ENCODE results near the gene SIGLEC10. TPM values are rescaled to one million over a fixed set of nuclear protein-coding genes. Genes with fewer than 3 reads are reported as not detected.
"Not testable (repeated sequence)": the region's sequence is repeated elsewhere in the genome, so short reads cannot be mapped to it uniquely, and the experiment has no call there.

Gene SIGLEC10
- total RNA-seq, 1 experiment from 2014 or later, result not detected

DNA sequence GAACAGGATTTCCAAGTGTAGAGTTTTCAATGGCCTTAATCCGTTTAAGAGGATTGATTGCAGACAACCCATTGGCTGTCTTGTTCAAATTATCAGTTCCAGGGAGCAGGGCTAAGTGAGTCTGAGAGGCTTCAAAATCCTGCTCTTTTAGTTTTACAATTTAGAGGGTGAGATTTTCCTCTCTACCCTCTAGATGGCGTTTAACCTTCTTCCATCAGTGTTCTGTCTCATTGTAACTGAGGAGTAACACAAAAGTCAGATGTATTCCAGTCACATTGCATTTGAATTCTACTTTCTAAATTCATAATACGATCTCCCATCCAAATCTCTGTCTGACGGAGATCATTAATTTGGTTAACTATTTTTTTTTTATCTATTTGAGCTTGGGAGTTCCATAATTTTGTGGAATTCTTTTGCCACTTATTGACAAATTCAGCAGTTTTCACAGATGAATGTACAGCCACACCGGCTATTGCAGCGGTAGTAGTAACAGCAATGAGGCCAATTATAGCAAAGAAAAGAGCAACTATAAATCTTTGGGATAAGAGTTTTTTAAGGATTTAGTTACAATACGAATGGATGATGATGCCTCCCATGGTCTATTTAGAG, 19.2 kb downstream of the SIGLEC10 start:
- ATAC-seq, result no peak
- ChIA-PET CTCF (interaction anchor here (0.7 to 3.1 kb wide), 2 partner anchors 31 to 59 kb away, joined by 3 to 16 read pairs; no protein-coding TSS in a partner anchor), RAD21 (ENCODE audit: low non-redundant PET in 1 of 2, low total read pairs in 2 of 2, uncharacterized antibody in 2 of 2, unreplicated experiment in 2 of 2) (no interaction called here), POLR2A (no interaction called here)
- Histone ChIP-seq H4K20me1 (ENCODE audit: insufficient read depth) (no peaks in the 10 kb centered on the region), H3K27me3 (ENCODE audit: insufficient read depth, low read length) (no peaks in the 10 kb centered on the region), H3K79me2 (ENCODE audit: insufficient read depth, low read length) (peaks cover 4% of the 10 kb centered on the region; the same call in 1 of the 2 replicates), H3K9ac (ENCODE audit: low read length) (no peak overlapping the region), H3K4me2 (ENCODE audit: low read length) (no peak overlapping the region), H3K36me3 (ENCODE audit: control insufficient read depth in 1 of 2, insufficient read depth in 2 of 2, low read length in 2 of 2) (peaks cover 0 to 3% of the 10 kb centered on the region in 2 experiments; a peak in 1 of 4 replicates), H3K4me3 (replicated peaks in 1 of 2; ENCODE audit: low read depth in 1 of 2, low read length in 2 of 2) (no peak overlapping the region), H3K4me1 (ENCODE audit: control insufficient read depth in 1 of 2, insufficient read depth in 2 of 2, low read length in 2 of 2) (peaks cover 6 to 25% of the 10 kb centered on the region in 2 experiments; a peak in 3 of 4 replicates), H2AFZ (ENCODE audit: low read depth, low read length, poor library complexity, severe bottlenecking) (no peak overlapping the region), H3K27ac (ENCODE audit: low read depth, low read length) (no peak overlapping the region), H3K9me2 (ENCODE audit: insufficient read depth) (no peaks in the 10 kb centered on the region), H3K9me3 (ENCODE audit: control insufficient read depth in 1 of 2, insufficient read depth in 1 of 2, low read depth in 1 of 2, low read length in 2 of 2) (peaks cover 8 to 9% of the 10 kb centered on the region in 2 experiments; a peak in 2 of 4 replicates)
- no TSS peak for BruUV-seq (replicated peaks)
- no peak for TF ChIP-seq CEBPB (IDR thresholded peaks at IDR 0.05; ENCODE audit: low read depth)
- TF ChIP-seq, protein P1, sequence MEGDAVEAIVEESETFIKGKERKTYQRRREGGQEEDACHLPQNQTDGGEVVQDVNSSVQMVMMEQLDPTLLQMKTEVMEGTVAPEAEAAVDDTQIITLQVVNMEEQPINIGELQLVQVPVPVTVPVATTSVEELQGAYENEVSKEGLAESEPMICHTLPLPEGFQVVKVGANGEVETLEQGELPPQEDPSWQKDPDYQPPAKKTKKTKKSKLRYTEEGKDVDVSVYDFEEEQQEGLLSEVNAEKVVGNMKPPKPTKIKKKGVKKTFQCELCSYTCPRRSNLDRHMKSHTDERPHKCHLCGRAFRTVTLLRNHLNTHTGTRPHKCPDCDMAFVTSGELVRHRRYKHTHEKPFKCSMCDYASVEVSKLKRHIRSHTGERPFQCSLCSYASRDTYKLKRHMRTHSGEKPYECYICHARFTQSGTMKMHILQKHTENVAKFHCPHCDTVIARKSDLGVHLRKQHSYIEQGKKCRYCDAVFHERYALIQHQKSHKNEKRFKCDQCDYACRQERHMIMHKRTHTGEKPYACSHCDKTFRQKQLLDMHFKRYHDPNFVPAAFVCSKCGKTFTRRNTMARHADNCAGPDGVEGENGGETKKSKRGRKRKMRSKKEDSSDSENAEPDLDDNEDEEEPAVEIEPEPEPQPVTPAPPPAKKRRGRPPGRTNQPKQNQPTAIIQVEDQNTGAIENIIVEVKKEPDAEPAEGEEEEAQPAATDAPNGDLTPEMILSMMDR (IDR thresholded peaks at IDR 0.05 in 2 of 3, conservative IDR thresholded peaks at IDR 0.05 in 1 of 3; ENCODE audit: borderline replicate concordance in 1 of 3, insufficient read depth in 1 of 3, low read depth in 2 of 3, low read length in 2 of 3), result peak in 2 of 3 experiments; percentile 52 to 61; a peak in 5 of 6 replicates
- no peak for TF ChIP-seq SP1 (IDR thresholded peaks at IDR 0.05; ENCODE audit: low read depth)
- intact Hi-C loops (cut with micrococcal nuclease), result no loop called here
- no peak for DNase-seq (ENCODE audit: low read depth, low spot score)

DNA sequence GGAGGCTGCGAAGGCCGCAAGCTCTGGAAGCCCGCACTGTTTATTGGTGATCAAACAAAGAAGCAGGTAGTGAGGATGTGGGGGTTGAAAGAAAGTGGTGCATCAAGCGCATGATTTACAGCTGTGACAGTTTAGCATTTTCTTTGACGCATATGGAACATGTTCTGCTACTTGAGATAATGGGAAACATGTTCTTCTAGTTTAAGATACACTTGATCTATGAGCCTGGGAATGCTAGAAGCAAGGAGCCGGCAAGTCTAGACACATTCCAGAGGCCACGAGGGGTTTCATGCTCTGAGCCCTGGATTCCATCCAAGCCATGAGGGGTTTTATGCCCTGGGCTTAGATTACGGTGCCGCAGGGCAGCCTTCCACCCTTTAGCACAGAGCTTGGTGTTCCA, 20.0 kb downstream of the SIGLEC10 start:
- H3K36me3 ChIP-seq (ENCODE audit: control insufficient read depth in 1 of 2, insufficient read depth in 2 of 2, low read length in 2 of 2); POLR2A ChIA-PET; H3K27me3 ChIP-seq (ENCODE audit: insufficient read depth, low read length); ATAC-seq; H4K20me1 ChIP-seq (ENCODE audit: insufficient read depth); intact Hi-C loops (cut with micrococcal nuclease); H3K9me2 ChIP-seq (ENCODE audit: insufficient read depth); H3K27ac ChIP-seq (ENCODE audit: low read depth, low read length); H3K79me2 ChIP-seq (ENCODE audit: insufficient read depth, low read length); BruUV-seq (replicated peaks); RAD21 ChIA-PET (ENCODE audit: low non-redundant PET in 1 of 2, low total read pairs in 2 of 2, uncharacterized antibody in 2 of 2, unreplicated experiment in 2 of 2); H3K9me3 ChIP-seq (ENCODE audit: control insufficient read depth in 1 of 2, insufficient read depth in 1 of 2, low read depth in 1 of 2, low read length in 2 of 2); H3K4me3 ChIP-seq (replicated peaks in 1 of 2; ENCODE audit: low read depth in 1 of 2, low read length in 2 of 2); DNase-seq (ENCODE audit: low read depth, low spot score); H2AFZ ChIP-seq (ENCODE audit: low read depth, low read length, poor library complexity, severe bottlenecking); H3K4me2 ChIP-seq (ENCODE audit: low read length); H3K9ac ChIP-seq (ENCODE audit: low read length): not testable (repeated sequence)
- H3K4me1 ChIP-seq (ENCODE audit: control insufficient read depth in 1 of 2, insufficient read depth in 2 of 2, low read length in 2 of 2), result peaks cover 6 to 25% of the 10 kb centered on the region in 2 experiments; a peak in 3 of 4 replicates
- CTCF ChIA-PET, result interaction anchor here (0.7 to 3.1 kb wide), 2 partner anchors 30 to 58 kb away, joined by 3 to 16 read pairs; no protein-coding TSS in a partner anchor

Measured in HCT116 (cell line).